Activated CD8-positive, alpha-beta memory T cell treated with anti-CD3 and anti-CD28 coated beads, Interleukin-2, amount 50 U/mL, for 48 hours (primary cell): Measurements from ENCODE around the gene PICALM.
"Not testable (repeated sequence)": the region's sequence is repeated elsewhere in the genome, so short reads cannot be mapped to it uniquely, and the experiment has no call there.

Experiments
- DNase-seq: peaks from one replicate; pipeline ENCODE4 v3.0.0-alpha.2; 2020

Gene PICALM

DNA sequence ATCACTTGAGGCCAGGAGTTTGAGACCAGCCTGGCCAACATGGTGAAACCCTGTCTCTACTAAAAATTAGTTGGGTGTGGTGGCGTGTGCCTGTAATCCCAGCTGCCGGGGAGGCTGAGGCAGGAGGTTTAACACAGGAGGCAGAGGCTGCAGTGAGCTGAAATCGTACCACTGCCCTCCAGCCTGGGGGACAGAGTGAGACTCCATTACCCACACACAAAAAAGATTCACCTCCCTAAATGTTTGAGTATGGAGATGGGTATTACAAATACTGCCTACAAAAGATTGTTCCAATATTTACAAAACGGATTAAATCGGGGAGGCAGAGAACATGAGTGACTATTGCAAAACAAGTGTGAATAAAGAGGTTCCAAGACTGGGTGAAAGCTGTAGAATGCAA lies 98.3 kb downstream of the PICALM start:
- DNase-seq: no peak

- DNase-seq: no peak
Observed at GRCh38 chr11:85967457-85967856, 101.4 kb downstream of the PICALM start.

DNA sequence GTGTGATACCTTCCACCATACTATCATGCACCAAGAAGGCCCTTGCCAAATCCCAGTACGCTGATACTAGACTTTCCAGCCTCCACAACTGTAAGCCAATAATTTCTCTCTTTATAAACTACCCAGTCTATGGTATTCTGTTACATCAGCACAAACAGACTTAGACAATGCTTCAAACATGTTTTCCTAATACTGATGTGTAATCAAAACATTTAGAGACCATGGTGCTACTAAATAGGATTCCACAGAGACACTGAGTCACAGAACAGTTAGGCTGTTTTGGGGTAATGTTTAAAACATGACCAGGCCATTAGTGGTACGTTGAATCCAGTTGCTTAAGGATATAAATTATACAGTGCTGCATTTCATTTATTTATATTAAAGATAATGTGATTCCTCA lies 103.7 kb downstream of the PICALM start:
- DNase-seq: no peak

DNA sequence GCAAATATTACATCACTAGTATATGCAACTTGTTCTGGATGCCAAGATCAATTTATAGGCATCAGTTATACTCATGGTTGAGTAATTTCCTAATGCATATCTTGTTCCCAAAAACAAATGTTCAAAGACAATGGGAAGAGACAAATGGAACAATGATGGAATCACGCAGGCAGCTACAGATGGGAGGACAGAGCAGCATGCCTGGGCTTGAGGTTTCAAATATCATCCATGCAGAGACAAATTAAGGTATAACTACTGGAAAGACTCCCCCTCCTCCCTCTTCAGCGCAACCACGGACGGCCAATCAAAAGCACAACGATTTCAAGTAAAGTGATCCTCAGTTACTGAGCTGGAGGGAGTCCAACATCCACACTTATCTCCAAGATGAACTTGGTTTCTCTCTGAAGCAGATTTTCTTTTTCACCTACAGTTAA lies 106.9 kb downstream of the PICALM start:
- DNase-seq: no peak

- no peak for DNase-seq
Observed at GRCh38 chr11:85961130-85961529, 107.8 kb downstream of the PICALM start.

DNA sequence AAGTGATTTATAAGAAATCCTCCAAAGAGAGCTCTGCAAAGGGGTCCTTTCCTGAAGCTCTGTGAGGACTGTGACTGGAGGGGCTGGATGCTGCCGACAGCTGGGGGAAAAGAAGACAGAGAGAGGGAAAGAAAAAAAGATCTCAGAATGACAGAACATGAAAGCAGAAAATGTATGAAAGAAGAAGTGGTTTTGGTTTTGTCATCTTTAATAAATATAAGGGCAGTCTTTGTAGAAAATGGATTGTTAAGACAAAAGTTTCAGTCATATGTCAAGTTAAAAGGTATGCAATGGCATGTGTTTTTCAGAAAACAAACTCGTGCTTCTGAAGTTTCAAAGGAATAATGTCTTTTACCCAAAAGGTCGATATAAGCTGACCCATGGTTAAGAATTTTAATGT lies 108.2 kb downstream of the PICALM start:
- DNase-seq: no peak

- no peak for DNase-seq
Observed at GRCh38 chr11:85955531-85955930, 113.4 kb downstream of the PICALM start.

DNA sequence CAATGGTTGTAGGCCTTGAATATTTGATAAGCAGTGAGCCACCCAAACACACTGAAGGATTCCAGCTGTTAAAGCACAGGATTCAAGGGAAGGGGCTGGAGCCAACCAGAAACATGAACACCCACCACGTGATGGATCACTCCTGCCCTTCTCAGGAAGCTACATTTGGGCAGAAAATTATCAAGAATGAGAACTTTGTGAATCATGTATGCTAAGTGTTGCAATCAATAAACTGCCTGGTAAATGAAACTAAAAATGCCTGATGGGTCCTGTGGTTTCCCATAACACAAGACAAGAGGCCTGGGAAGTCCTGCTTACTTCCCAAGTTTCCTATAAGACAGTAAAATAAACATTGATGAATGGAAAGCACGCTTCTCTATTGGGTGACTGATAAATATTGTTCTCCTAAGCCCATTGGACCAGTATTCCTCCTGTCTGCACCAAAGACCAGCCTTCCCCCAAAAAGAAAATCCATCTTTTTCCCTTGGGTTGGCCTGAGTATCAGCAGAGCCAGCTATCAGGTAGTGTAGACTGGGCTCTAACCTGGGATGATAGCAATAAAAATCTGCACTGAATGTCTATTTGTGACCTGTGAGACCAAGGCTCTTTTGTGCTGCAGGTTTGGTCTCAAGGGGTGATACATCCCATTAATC lies 115.3 kb downstream of the PICALM start:
- no peak for DNase-seq

DNA sequence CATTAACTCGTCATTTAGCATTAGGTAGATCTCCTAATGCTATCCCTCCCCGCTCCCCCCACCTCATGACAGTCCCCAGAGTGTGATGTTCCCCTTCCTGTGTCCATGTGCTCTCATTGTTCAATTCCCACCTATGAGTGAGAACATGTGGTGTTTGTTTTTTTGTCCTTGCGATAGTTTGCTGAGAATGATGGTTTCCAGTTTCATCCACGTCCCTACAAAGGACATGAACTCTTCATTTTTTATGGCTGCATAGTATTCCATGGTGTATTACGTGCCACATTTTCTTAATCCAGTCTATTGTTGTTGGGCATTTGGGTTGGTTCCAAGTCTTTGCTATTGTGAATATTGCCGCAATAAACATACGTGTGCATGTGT lies 116.8 kb downstream of the PICALM start:
- DNase-seq: not testable (repeated sequence)

DNA sequence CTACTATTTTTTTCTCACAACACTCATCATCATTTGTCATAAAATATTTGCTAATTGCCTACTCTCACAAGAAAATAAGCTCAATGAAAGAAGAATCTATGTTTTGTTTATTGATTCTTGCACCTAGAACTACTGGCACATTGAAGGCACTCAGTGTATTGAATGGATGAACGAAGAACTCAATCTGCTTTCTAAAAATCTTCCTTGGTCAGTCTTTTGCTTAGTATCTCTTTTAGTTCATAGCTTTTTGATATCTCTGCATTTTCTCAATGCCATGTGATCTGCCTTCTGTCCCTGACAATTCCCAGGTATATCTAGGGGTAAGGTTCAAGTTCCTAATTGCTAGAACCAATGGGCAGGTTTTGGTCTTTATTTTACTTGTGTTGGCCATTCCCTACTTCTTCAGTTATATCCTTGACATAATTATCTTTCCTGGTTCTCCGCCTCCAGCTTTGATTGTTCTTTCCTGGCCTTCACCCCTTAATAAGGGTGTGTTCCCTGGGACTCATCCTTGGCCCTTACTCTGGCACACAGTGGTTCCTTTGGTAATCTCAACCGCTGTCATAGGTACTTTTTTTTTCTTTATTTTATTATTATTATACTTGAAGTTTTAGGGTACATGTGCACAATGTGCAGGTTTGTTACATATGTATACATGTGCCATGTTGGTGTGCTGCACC lies 117.3 kb downstream of the PICALM start:
- DNase-seq: no peak

GRCh38 chr11:85951049-85951405 lies 117.9 kb downstream of the PICALM start:
- no peak for DNase-seq

- no peak for DNase-seq
Observed at GRCh38 chr11:85950317-85951048, 118.4 kb downstream of the PICALM start.

GRCh38 chr11:85949798-85950197 lies 119.1 kb downstream of the PICALM start:
- DNase-seq: no peak

- no peak for DNase-seq
Observed at GRCh38 chr11:85948884-85949283, 120.0 kb downstream of the PICALM start.

DNA sequence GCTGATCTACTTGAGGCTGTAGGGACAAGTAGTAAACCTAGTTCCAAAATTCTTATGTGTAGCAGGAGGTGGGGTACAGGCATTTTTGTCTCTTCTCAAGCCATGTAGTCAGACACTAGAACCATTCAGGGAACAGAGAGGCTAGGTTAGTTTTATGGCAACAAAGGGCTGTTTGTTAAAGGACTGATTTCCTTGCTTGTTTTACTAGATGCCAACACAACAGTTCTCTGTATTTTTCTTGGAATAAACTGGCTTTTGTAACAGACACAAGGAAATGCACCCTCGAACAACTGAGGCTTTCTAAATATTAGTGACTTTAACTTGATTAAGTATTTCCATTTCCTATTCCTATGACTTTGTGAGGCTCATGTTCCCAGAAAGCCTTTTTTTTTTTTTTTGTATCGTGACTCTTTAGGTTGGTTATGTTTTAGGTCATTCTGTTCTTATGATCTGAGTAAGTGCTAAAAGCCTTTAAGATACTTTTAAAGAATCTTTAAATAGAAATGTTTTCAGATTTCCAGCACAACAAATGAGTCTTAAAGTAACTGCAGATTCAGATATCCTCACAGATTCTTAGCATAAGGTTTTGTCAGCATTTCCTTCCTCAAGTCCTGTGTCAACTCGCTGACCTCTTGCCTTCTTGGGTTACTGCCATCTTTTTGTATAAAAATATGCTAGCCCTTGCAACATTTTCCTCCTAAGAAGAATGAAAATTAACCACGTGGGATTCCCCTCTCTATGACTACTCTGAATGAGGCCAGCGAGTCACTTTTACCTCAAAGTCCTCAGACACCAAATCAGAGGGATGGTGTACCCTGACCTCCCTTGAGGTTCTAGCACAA lies 121.2 kb downstream of the PICALM start:
- no peak for DNase-seq

GRCh38 chr11:85946221-85946620 lies 122.7 kb downstream of the PICALM start:
- no peak for DNase-seq

DNA sequence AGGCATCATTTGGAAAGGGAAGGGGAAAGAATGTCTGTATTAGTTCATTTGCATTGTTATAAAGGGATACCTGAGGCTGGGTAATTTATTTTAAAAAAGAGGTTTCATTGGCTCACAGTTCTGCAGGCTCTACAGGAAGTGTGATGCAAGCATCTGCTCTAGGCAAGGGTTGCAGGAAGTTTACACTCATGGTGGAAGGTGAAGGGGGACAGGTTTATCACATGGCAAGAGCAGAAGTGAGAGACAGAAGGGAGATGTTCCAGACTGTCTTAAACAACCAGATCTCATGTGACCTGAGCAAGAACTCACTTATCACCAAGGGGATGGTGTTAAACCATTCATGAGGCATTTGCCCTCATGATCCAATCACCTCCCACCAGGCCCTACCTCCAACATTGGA lies 123.1 kb downstream of the PICALM start:
- no peak for DNase-seq

DNA sequence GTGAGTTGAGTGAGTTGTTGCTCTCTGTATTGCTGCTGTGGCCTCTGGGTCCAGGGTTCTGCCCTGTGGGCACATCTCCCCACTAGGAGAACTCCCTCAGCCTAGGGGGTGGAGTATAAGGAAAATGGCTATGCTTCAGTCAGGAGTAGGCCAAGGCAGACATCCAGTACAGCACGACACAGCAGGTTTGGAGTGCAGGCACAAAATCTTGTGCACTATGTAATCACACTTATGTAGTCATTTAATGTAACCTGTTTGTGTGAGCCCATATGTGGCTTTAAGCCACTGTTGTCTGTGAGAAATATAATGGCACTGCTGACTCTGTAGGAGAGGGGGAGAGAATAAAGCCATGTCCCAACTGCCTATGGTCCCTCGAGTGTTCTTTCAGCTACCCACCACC lies 123.6 kb downstream of the PICALM start:
- DNase-seq: no peak

DNA sequence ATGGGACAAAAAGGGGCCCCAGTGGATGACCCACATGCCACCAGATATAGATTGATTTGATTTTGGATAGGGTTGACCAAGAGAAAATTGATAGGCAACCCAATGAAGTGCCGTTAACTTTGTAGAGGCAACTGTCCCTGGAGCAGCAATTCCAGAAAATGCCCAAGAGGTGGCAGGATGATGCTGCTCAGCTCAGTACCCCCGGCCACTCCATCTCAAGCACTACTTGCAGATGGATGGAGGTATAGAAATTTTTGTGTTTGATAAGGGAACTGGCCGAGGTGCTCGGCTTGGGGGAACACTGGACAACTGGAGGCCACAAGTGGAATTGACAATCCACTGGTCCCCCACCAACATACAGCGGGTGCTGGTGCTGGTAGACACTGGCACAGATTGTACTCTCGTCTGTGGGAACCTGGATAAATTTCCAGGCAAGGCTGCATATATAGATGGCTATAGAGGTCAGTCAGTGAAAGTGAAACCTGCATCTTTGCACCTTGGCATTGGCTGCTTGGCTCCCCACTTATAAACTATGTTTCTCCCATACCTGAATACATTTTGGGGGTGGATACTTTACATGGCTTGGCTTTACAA lies 127.4 kb downstream of the PICALM start:
- no peak for DNase-seq

- DNase-seq: no peak
Observed at GRCh38 chr11:85939099-85940015, 129.5 kb downstream of the PICALM start.

- no peak for DNase-seq
Observed at GRCh38 chr11:85937835-85938234, 131.0 kb downstream of the PICALM start.

GRCh38 chr11:85935751-85936150 lies 133.1 kb downstream of the PICALM start:
- no peak for DNase-seq
